Panc1 (cell line): Measurements from ENCODE around the gene BEND3.

Experiments
- CTCF ChIP-seq: fragments of 450-650 bp; IDR thresholded peaks from 2 replicates; pipeline ENCODE4 v1.5.1; 2017; ENCODE audit warnings: mild to moderate bottlenecking
- SIN3A ChIP-seq: IDR thresholded peaks from 2 replicates; pipeline ENCODE4 v1.6.1; 2012; ENCODE audit warnings: low read depth, mild to moderate bottlenecking, low read length, moderate library complexity, borderline replicate concordance; ENCODE audit not compliant: insufficient read depth
- TF ChIP-seq, protein P1 (sequence below), 2 experiments: IDR thresholded peaks; 2 replicates each; pipeline ENCODE4 v1.6.1; 2011 to 2012; ENCODE audit warnings: low read depth in 2 of 2, control low read depth in 1 of 2, low read length in 1 of 2, mild to moderate bottlenecking in 1 of 2, moderate library complexity in 1 of 2; ENCODE audit not compliant: insufficient read depth in 1 of 2

DNA sequence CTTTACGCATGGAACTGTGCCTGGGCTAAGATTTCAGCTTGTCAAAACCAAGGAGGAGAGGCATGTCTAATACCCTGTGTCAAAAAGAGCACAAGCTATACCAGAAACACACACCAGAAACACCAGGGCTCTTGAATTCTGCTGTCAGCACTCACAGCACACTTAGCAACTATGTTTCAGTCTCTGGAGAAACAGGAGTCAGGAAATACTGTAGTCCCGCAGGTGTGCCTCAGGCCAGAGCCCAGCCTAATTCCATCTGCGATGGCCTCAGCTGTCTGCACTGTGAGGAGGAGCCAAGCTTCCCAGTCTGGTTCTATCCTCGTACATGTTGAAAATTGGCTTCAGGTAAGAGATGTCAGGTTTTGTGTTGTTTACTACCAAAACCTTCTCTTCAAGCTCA lies 55.7 kb downstream of the BEND3 start:
- TF ChIP-seq, protein P1, sequence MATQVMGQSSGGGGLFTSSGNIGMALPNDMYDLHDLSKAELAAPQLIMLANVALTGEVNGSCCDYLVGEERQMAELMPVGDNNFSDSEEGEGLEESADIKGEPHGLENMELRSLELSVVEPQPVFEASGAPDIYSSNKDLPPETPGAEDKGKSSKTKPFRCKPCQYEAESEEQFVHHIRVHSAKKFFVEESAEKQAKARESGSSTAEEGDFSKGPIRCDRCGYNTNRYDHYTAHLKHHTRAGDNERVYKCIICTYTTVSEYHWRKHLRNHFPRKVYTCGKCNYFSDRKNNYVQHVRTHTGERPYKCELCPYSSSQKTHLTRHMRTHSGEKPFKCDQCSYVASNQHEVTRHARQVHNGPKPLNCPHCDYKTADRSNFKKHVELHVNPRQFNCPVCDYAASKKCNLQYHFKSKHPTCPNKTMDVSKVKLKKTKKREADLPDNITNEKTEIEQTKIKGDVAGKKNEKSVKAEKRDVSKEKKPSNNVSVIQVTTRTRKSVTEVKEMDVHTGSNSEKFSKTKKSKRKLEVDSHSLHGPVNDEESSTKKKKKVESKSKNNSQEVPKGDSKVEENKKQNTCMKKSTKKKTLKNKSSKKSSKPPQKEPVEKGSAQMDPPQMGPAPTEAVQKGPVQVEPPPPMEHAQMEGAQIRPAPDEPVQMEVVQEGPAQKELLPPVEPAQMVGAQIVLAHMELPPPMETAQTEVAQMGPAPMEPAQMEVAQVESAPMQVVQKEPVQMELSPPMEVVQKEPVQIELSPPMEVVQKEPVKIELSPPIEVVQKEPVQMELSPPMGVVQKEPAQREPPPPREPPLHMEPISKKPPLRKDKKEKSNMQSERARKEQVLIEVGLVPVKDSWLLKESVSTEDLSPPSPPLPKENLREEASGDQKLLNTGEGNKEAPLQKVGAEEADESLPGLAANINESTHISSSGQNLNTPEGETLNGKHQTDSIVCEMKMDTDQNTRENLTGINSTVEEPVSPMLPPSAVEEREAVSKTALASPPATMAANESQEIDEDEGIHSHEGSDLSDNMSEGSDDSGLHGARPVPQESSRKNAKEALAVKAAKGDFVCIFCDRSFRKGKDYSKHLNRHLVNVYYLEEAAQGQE (IDR thresholded peaks at IDR 0.05; ENCODE audit: insufficient read depth in 1 of 2, low read depth in 2 of 2, low read length in 1 of 2) = no peak
- TF ChIP-seq CTCF (no peak), SIN3A (no peak)
